ENCODE results near the gene GABARAPL2. TPM values are rescaled to one million over a fixed set of nuclear protein-coding genes. Genes with fewer than 3 reads are reported as not detected.

Gene GABARAPL2
- total and polyA plus RNA-seq, 2 experiments from 2014 or later: 52.7 to 252 TPM

DNA sequence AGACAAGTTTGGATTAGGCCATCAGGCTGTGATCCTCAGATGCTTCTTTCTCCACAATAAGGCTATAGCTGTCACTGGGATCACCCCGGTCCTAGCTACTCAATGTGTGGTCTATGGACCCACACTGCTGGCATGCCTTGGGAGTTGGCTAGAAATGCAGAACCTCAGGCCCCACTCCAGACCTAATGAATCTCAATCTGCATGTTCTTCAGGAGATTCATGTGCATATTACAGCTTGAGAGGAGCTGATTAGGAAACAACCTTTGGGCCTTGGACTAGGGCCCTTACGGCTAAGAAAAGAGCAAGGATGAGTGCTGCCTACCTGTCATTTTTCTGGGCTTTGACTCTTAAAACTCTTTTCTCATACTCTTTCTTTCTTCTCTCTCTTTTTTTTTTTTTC, 49.4 kb downstream of the GABARAPL2 start:
- WGBS, 2 experiments (ENCODE audit: low coverage in 1 of 2, low lambda C conversion rate in 2 of 2, missing lambda C conversion rate in 2 of 2): 98 to 100% methylated on average over 2 of the region's 2 CpGs
- H3K9me2 ChIP-seq (ENCODE audit: insufficient read depth): no peaks in the 10 kb centered on the region
- in situ Hi-C loops (cut with MboI): loop anchor here (25.0 kb wide), 1 partner anchor 403 kb away; the partner anchor contains the start of genes CTRB1 and CTRB2
- H3K27ac ChIP-seq: no peak overlapping the region
- no peaks in the 10 kb centered on the region for H3K27me3 ChIP-seq (replicated peaks; ENCODE audit: insufficient read depth)
- DNase-seq: no peak
- H2AFZ ChIP-seq: no peak overlapping the region
- H3F3A ChIP-seq (ENCODE audit: insufficient read depth): peaks cover 4% of the 10 kb centered on the region; the same call in 1 of the 2 replicates
- H3K9ac ChIP-seq: no peak overlapping the region
- no peaks in the 10 kb centered on the region for H3K9me3 ChIP-seq (ENCODE audit: low read depth)
- peaks cover 22% of the 10 kb centered on the region; the same call in 1 of the 2 replicates for H3K36me3 ChIP-seq (ENCODE audit: low read depth)
- TF ChIP-seq EZH2 (IDR thresholded peaks at IDR 0.05; ENCODE audit: insufficient read depth, poor library complexity, severe bottlenecking): no peak
- no peak for TF ChIP-seq EZH2phosphoT487 (IDR thresholded peaks at IDR 0.05; ENCODE audit: insufficient read depth, low read depth)
- H3K4me3 ChIP-seq: no peak overlapping the region
- H3K4me2 ChIP-seq (ENCODE audit: unreplicated experiment): no peak overlapping the region
- H3K79me2 ChIP-seq (ENCODE audit: insufficient read depth): 0 out of 2 replicates have a peak, but pooled peaks cover 4% of the 10 kb centered on the region
- H4K20me1 ChIP-seq (ENCODE audit: insufficient read depth): no peaks in the 10 kb centered on the region
- peaks cover 6% of the 10 kb centered on the region for H3K4me1 ChIP-seq (ENCODE audit: insufficient read depth)

DNA sequence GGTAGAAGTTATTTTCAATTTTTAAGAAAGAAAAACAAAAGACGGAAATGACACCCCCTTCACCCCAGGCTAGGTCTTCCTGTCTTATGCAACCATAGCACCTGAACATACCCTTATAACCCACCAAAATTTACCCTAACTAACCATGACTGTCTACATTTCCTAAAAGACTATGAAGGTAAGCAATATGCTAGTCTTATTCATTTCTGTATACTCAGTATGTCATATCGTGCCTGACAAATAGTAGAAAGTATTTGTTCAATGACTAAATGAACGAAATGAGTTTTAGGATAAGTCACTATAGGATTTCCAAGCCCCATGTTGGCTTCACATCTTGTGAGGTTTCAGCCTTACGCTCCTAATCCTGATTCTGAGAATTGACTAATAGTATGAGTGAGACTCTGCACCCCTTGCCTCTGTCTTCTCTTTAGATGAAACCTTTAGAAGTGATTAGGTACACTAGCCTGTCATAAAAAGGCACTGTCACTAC, 50.4 kb downstream of the GABARAPL2 start:
- Histone ChIP-seq H4K20me1 (ENCODE audit: insufficient read depth) (no peaks in the 10 kb centered on the region), H3K27me3 (replicated peaks; ENCODE audit: insufficient read depth) (no peaks in the 10 kb centered on the region), H3K27ac (no peak overlapping the region), H3K79me2 (ENCODE audit: insufficient read depth) (peaks cover 13% of the 10 kb centered on the region), H3F3A (ENCODE audit: insufficient read depth) (peaks cover 4% of the 10 kb centered on the region; the same call in 1 of the 2 replicates), H3K9me2 (ENCODE audit: insufficient read depth) (no peaks in the 10 kb centered on the region), H3K9me3 (ENCODE audit: low read depth) (no peaks in the 10 kb centered on the region), H3K36me3 (ENCODE audit: low read depth) (peaks cover 22% of the 10 kb centered on the region; the same call in 1 of the 2 replicates), H3K4me3 (no peak overlapping the region), H3K4me1 (ENCODE audit: insufficient read depth) (peaks cover 15% of the 10 kb centered on the region), H2AFZ (no peak overlapping the region), H3K9ac (no peak overlapping the region), H3K4me2 (ENCODE audit: unreplicated experiment) (no peak overlapping the region)
- TF ChIP-seq EZH2phosphoT487 (IDR thresholded peaks at IDR 0.05; ENCODE audit: insufficient read depth, low read depth): no peak
- TF ChIP-seq EZH2 (IDR thresholded peaks at IDR 0.05; ENCODE audit: insufficient read depth, poor library complexity, severe bottlenecking): no peak
- in situ Hi-C loops (cut with MboI): loop anchor here (25.0 kb wide), 1 partner anchor 404 kb away; the partner anchor contains the start of genes CTRB1 and CTRB2
- WGBS, 2 experiments (ENCODE audit: low coverage in 1 of 2, low lambda C conversion rate in 2 of 2, missing lambda C conversion rate in 2 of 2): 93 to 98% methylated on average over 4 of the region's 4 CpGs
- no peak for DNase-seq

DNA sequence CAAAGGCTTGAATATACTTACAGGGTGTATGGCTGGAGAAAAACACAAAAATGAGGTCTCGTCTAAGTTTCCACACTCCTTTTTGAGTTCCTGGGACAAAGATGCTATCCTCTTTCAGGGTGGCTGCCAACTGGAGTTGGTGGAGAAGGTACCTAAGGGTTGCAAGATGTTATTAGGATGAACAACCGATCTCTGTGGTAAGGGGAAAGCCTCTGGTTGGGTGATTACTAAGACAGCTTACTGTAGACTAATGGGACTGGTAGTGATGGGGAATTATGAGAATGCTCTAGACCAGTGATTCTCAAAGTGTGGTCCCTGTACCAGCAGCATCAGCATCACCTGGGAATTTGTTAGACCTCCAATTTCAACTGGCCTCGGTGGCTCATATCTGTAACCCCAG, 50.9 kb downstream of the GABARAPL2 start:
- H3K4me3 ChIP-seq: no peak overlapping the region
- H3K9me2 ChIP-seq (ENCODE audit: insufficient read depth): no peaks in the 10 kb centered on the region
- H4K20me1 ChIP-seq (ENCODE audit: insufficient read depth): no peaks in the 10 kb centered on the region
- no peak overlapping the region for H3K4me2 ChIP-seq (ENCODE audit: unreplicated experiment)
- no peak overlapping the region for H3K27ac ChIP-seq
- no peak overlapping the region for H2AFZ ChIP-seq
- peaks cover 21% of the 10 kb centered on the region for H3K4me1 ChIP-seq (ENCODE audit: insufficient read depth)
- no peaks in the 10 kb centered on the region for H3K27me3 ChIP-seq (replicated peaks; ENCODE audit: insufficient read depth)
- peaks cover 22% of the 10 kb centered on the region; the same call in 1 of the 2 replicates for H3K36me3 ChIP-seq (ENCODE audit: low read depth)
- H3K9me3 ChIP-seq (ENCODE audit: low read depth): no peaks in the 10 kb centered on the region
- DNase-seq: no peak
- H3K79me2 ChIP-seq (ENCODE audit: insufficient read depth): peaks cover 19% of the 10 kb centered on the region
- no peak overlapping the region for H3K9ac ChIP-seq
- in situ Hi-C loops (cut with MboI): loop anchor here (25.0 kb wide), 1 partner anchor 405 kb away; the partner anchor contains the start of genes CTRB1 and CTRB2
- TF ChIP-seq EZH2 (IDR thresholded peaks at IDR 0.05; ENCODE audit: insufficient read depth, poor library complexity, severe bottlenecking) (no peak), EZH2phosphoT487 (IDR thresholded peaks at IDR 0.05; ENCODE audit: insufficient read depth, low read depth) (no peak)
- peaks cover 4% of the 10 kb centered on the region for H3F3A ChIP-seq (ENCODE audit: insufficient read depth)
- WGBS, 2 experiments (ENCODE audit: low coverage in 1 of 2, low lambda C conversion rate in 2 of 2, missing lambda C conversion rate in 2 of 2): 98 to 100% methylated on average over 3 of the region's 3 CpGs

DNA sequence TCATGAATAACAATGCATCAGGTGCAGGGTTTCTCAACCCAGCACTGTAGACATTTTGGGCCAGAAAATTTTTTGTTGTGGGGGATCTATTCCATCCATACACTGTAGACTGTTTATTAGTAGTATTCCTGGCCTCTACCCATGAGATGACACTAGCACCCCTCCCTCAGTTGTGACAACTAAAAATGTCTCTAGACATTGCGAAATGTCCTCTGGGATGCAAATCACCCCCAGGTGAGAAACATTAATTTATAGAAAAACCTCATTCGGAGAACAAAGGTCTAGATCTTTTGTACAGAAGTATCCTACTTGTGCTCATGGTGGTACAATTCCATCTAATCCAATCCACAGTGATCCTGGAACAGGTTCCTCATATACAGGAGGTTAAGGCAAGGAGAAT, 52.6 kb downstream of the GABARAPL2 start:
- Histone ChIP-seq H3F3A (ENCODE audit: insufficient read depth) (peaks cover 13% of the 10 kb centered on the region), H3K79me2 (ENCODE audit: insufficient read depth) (peaks cover 22% of the 10 kb centered on the region), H2AFZ (no peak overlapping the region), H3K9ac (no peak overlapping the region), H3K4me2 (ENCODE audit: unreplicated experiment) (no peak overlapping the region), H3K9me2 (ENCODE audit: insufficient read depth) (no peaks in the 10 kb centered on the region), H4K20me1 (ENCODE audit: insufficient read depth) (no peaks in the 10 kb centered on the region), H3K4me1 (ENCODE audit: insufficient read depth) (peaks cover 24% of the 10 kb centered on the region), H3K27ac (no peak overlapping the region), H3K27me3 (replicated peaks; ENCODE audit: insufficient read depth) (no peaks in the 10 kb centered on the region), H3K4me3 (no peak overlapping the region), H3K36me3 (ENCODE audit: low read depth) (peaks cover 22% of the 10 kb centered on the region; the same call in 1 of the 2 replicates), H3K9me3 (ENCODE audit: low read depth) (no peaks in the 10 kb centered on the region)
- WGBS, 2 experiments (ENCODE audit: low coverage in 1 of 2, low lambda C conversion rate in 2 of 2, missing lambda C conversion rate in 2 of 2): 75 to 78% methylated on average over 2 of the region's 2 CpGs
- DNase-seq: no peak
- TF ChIP-seq EZH2phosphoT487 (IDR thresholded peaks at IDR 0.05; ENCODE audit: insufficient read depth, low read depth) (no peak), EZH2 (IDR thresholded peaks at IDR 0.05; ENCODE audit: insufficient read depth, poor library complexity, severe bottlenecking) (no peak)
- in situ Hi-C loops (cut with MboI): loop anchor here (25.0 kb wide), 1 partner anchor 406 kb away; the partner anchor contains the start of genes CTRB1 and CTRB2
